Measurements from ENCODE around the gene LONRF2.

DNA sequence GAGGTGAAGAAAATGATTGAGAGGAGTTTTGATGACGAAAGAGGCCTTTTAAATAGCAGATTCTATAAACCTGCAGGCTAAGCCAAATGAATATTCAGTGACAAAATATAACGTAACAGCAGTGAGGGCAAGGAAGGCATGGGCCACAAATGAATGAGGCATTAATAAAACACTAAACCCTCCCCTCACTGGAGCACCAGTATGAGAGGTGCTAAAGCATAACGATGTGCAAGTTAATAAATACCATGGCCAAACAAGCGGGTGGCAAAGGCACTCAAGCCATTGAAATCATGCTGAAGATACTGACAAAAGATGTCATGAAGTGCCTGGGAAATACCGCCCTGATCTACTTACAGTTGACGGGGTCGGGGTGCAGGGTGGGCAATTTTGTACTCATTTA is 30.2 kb upstream of the LONRF2 start:
- no peak for TF ChIP-seq YY1 (IDR thresholded peaks at IDR 0.05; ENCODE audit: insufficient read depth, insufficient read length)
- TF ChIP-seq ZNF274 (IDR thresholded peaks at IDR 0.05; ENCODE audit: low read depth, low read length) = no peak
